Thoracic aorta (tissue), 2 donors: ENCODE measurements around the gene TSHZ3. TPM values are rescaled to one million over a fixed set of nuclear protein-coding genes. Genes with fewer than 3 reads are reported as not detected.

Experiments
- ATAC-seq: fragments of 150-250 bp; one replicate; pipeline ENCODE4 v1.8.0; 2017; ENCODE audit warnings: low read depth; ENCODE audit not compliant: insufficient number of reproducible peaks, low FRiP score
- DNase-seq: peaks from one replicate; pipeline ENCODE4 v3.0.0-alpha.2; 2020; ENCODE audit warnings: low spot score
- H3K27ac ChIP-seq, 2 donors: fragments of 200-600 bp; sonication (generic); 1 replicate in 1 of 2; 2 replicates in 1 of 2; pipeline ENCODE4 v1.5.1; 2016; ENCODE audit warnings: mild to moderate bottlenecking in 2 of 2, moderate library complexity in 2 of 2
- H3K27me3 ChIP-seq: fragments of 200-600 bp; sonication (generic); replicated peaks from 2 replicates; pipeline ENCODE4 v1.6.0; 2016; ENCODE audit warnings: mild to moderate bottlenecking; ENCODE audit not compliant: insufficient read depth
- H3K36me3 ChIP-seq: fragments of 200-600 bp; sonication (generic); one replicate; pipeline ENCODE4 v1.5.1; 2016
- H3K4me1 ChIP-seq, 2 donors: fragments of 200-600 bp; sonication (generic); 1 replicate in 1 of 2; 2 replicates in 1 of 2; pipeline versions ENCODE4 v1.5.1 to v1.6.0; 2016; ENCODE audit warnings: low read depth in 2 of 2, mild to moderate bottlenecking in 1 of 2; ENCODE audit not compliant: control insufficient read depth in 1 of 2
- H3K4me3 ChIP-seq: fragments of 200-600 bp; sonication (generic); 2 replicates; pipeline ENCODE4 v1.5.1; 2016; ENCODE audit warnings: mild to moderate bottlenecking
- H3K9me3 ChIP-seq: fragments of 200-600 bp; sonication (generic); 2 replicates; pipeline ENCODE4 v1.5.1; 2016
- CTCF ChIP-seq: fragments of 200-600 bp; sonication (generic); IDR thresholded peaks from one replicate; pipeline ENCODE4 v1.5.1; 2019; ENCODE audit warnings: antibody characterized with exemption
- total RNA-seq, 2 donors: library from RNA; depleted of rRNA; stranded (reverse); fragments of >200 nt; gene quantifications; one replicate each; pipeline versions ENCODE4 v1.1.0 to v1.2.3, GENCODE V29; 2016

TSHZ3 gene
- total RNA-seq, 2 donors from 2014 or later = 9.3 to 10.2 TPM

- Histone ChIP-seq H3K9me3 (no peaks in the 10 kb centered on the region), H3K4me1 (no peaks in the 10 kb centered on the region)
- no peak for ATAC-seq
Measured at GRCh38 chr19:31325342-31325741, 23.9 kb downstream of the TSHZ3 start.

DNA sequence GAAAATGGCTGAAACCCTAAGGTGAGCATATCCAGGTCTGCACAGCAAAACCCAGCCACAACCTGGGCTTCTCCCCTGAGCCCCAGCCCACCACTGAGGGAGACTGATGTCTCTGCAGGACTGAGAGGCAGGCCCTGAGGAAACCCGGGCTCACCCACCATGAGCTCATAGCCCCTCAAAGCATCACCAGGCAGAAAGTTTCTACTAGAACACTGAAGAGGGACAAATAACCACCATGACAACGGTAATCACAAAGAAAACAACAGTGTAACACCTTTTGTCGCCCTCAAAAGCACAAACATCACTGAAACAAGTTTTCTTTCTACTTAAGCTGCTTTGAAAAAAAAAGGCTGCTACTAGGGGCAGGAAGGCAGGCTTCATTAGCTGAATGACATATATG, 29.8 kb downstream of the TSHZ3 start:
- ATAC-seq (no peak), DNase-seq (no peak)
- H3K4me1 ChIP-seq = no peaks in the 10 kb centered on the region
- H3K27me3 ChIP-seq = no peaks in the 10 kb centered on the region
- no peak overlapping the region for H3K4me3 ChIP-seq
- no peaks in the 10 kb centered on the region for H3K36me3 ChIP-seq
- no peaks in the 10 kb centered on the region for H3K9me3 ChIP-seq
- TF ChIP-seq CTCF = no peak
- no peak overlapping the region for H3K27ac ChIP-seq

More at GRCh38 chr19:31325342-31325741, 23.9 kb downstream of the TSHZ3 start:
- DNase-seq = no peak
- Histone ChIP-seq H3K36me3 (no peaks in the 10 kb centered on the region), H3K27ac (no peak overlapping the region), H3K27me3 (no peaks in the 10 kb centered on the region), H3K4me3 (no peak overlapping the region)
- no peak for TF ChIP-seq CTCF

GRCh38 chr19:31318790-31319425, 30.3 kb downstream of the TSHZ3 start:
- Histone ChIP-seq H3K4me3 (no peak overlapping the region), H3K27ac (no peak overlapping the region), H3K27me3 (no peaks in the 10 kb centered on the region), H3K9me3 (no peaks in the 10 kb centered on the region), H3K36me3 (no peaks in the 10 kb centered on the region), H3K4me1 (no peaks in the 10 kb centered on the region)
- DNase-seq (no peak), ATAC-seq (no peak)
- TF ChIP-seq CTCF = no peak

DNA sequence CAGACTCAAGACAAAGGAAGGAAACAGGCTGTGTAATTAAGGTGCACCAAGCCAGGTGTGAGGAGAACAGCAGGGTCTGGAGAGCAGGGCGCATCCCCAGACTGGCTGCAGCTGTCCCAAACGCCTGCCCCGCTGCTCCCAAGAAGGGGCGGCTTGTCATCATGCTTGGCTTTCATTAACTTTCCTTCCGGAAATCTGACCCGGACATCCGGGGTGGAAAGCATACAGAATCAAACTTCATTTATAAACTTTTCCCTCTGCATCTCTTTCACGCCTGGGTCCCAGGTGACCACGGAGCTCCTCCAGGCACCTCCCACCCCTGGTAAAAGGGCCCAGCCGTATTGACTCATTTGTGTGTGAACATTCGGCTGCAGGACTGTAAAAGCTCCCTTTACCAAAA, 31.7 kb downstream of the TSHZ3 start:
- TF ChIP-seq CTCF = no peak

DNA sequence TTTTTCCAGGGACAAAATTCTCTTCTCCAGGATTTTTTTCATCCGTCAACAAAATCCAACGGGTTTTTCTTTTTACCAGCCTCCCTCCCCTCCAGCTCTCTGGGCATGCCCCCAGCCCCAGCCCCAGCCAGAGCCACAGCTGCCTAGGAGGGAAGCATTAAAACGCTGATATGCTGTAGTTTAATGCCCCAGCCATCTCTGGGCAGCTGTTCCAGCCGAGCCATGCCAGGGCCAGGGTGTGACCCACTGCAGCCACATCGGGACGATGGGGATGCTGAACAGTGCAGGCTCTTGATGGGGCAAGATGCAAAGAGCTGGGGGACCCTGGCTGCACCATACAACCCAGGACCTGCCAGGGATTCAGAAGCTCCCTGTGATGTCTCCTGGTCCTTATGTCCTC, 32.1 kb downstream of the TSHZ3 start:
- Histone ChIP-seq H3K27me3 (no peaks in the 10 kb centered on the region), H3K4me3 (no peak overlapping the region), H3K27ac (no peak overlapping the region), H3K36me3 (no peaks in the 10 kb centered on the region), H3K4me1 (no peaks in the 10 kb centered on the region), H3K9me3 (no peaks in the 10 kb centered on the region)
- no peak for DNase-seq
- no peak for TF ChIP-seq CTCF
- ATAC-seq = no peak

More for the DNA sequence above, 31.7 kb downstream of the TSHZ3 start:
- Histone ChIP-seq H3K27me3 (no peaks in the 10 kb centered on the region), H3K4me1 (no peaks in the 10 kb centered on the region), H3K27ac (no peak overlapping the region), H3K4me3 (no peak overlapping the region), H3K9me3 (no peaks in the 10 kb centered on the region), H3K36me3 (no peaks in the 10 kb centered on the region)
- ATAC-seq (no peak), DNase-seq (no peak)
